IPS-18a (cell line): ENCODE results near the gene USP36.

Source experiments
- H3K27ac ChIP-seq: one replicate; pipeline ENCODE4 v1.5.1; 2013; ENCODE audit warnings: low read length
- H3K27me3 ChIP-seq: one replicate; pipeline ENCODE4 v1.6.1; 2013; ENCODE audit warnings: mild to moderate bottlenecking, low read length; ENCODE audit not compliant: control insufficient read depth, insufficient read depth
- H3K36me3 ChIP-seq: one replicate; pipeline ENCODE4 v1.6.1; 2013; ENCODE audit warnings: low read depth, low read length; ENCODE audit not compliant: control insufficient read depth
- H3K4me1 ChIP-seq: one replicate; pipeline ENCODE4 v1.6.1; 2013; ENCODE audit warnings: low read depth, low read length; ENCODE audit not compliant: control insufficient read depth
- H3K4me3 ChIP-seq: one replicate; pipeline ENCODE4 v1.5.1; 2013; ENCODE audit warnings: low read length
- H3K9ac ChIP-seq: one replicate; pipeline ENCODE4 v1.6.1; 2013; ENCODE audit warnings: mild to moderate bottlenecking, low read length, moderate library complexity
- H3K9me3 ChIP-seq: one replicate; pipeline ENCODE4 v1.6.1; 2013; ENCODE audit warnings: low read depth, low read length; ENCODE audit not compliant: control insufficient read depth

The USP36 gene

GRCh38 chr17:78849026-78849425 lies 8.4 kb upstream of the USP36 start:
- no peaks in the 10 kb centered on the region for H3K4me1 ChIP-seq
- H3K9ac ChIP-seq = no peak overlapping the region
- no peaks in the 10 kb centered on the region for H3K9me3 ChIP-seq
- no peak overlapping the region for H3K27ac ChIP-seq
- H3K36me3 ChIP-seq = no peaks in the 10 kb centered on the region
- H3K27me3 ChIP-seq = no peaks in the 10 kb centered on the region
- H3K4me3 ChIP-seq = no peak overlapping the region

GRCh38 chr17:78847052-78847451 lies 6.4 kb upstream of the USP36 start:
- H3K9ac ChIP-seq = no peak overlapping the region
- no peak overlapping the region for H3K4me3 ChIP-seq
- H3K27me3 ChIP-seq = no peaks in the 10 kb centered on the region
- H3K27ac ChIP-seq = no peak overlapping the region
- H3K36me3 ChIP-seq = no peaks in the 10 kb centered on the region
- no peaks in the 10 kb centered on the region for H3K4me1 ChIP-seq
- H3K9me3 ChIP-seq = no peaks in the 10 kb centered on the region

- no peaks in the 10 kb centered on the region for H3K36me3 ChIP-seq
- no peaks in the 10 kb centered on the region for H3K27me3 ChIP-seq
- H3K9me3 ChIP-seq = no peaks in the 10 kb centered on the region
- H3K27ac ChIP-seq = no peak overlapping the region
- H3K4me1 ChIP-seq = peaks cover 6% of the 10 kb centered on the region
- H3K9ac ChIP-seq = no peak overlapping the region
- H3K4me3 ChIP-seq = no peak overlapping the region
These were observed 3.8 kb upstream of the USP36 start for GRCh38 chr17:78844301-78845005.

GRCh38 chr17:78842881-78843565 lies 2.4 kb upstream of the USP36 start:
- H3K4me3 ChIP-seq = no peak overlapping the region
- H3K27me3 ChIP-seq = no peaks in the 10 kb centered on the region
- peaks cover 13% of the 10 kb centered on the region for H3K4me1 ChIP-seq
- no peak overlapping the region for H3K9ac ChIP-seq
- H3K27ac ChIP-seq = no peak overlapping the region
- no peaks in the 10 kb centered on the region for H3K9me3 ChIP-seq
- H3K36me3 ChIP-seq = no peaks in the 10 kb centered on the region

- Histone ChIP-seq H3K9ac (peak overlapping the region; percentile 90), H3K4me3 (peak overlapping the region; percentile 88), H3K27ac (peak overlapping the region; percentile 18), H3K36me3 (peaks cover 24% of the 10 kb centered on the region), H3K27me3 (no peaks in the 10 kb centered on the region), H3K4me1 (peaks cover 13% of the 10 kb centered on the region), H3K9me3 (no peaks in the 10 kb centered on the region)
These were observed 159 bp downstream of the USP36 start for GRCh38 chr17:78840530-78840779.

GRCh38 chr17:78839762-78840529 lies 668 bp downstream of the USP36 start:
- peaks cover 13% of the 10 kb centered on the region for H3K4me1 ChIP-seq
- no peaks in the 10 kb centered on the region for H3K27me3 ChIP-seq
- peak overlapping the region; percentile 88 for H3K4me3 ChIP-seq
- peak overlapping the region; percentile 90 for H3K9ac ChIP-seq
- H3K9me3 ChIP-seq = no peaks in the 10 kb centered on the region
- H3K27ac ChIP-seq = peak overlapping the region; percentile 49
- peaks cover 29% of the 10 kb centered on the region for H3K36me3 ChIP-seq

GRCh38 chr17:78839235-78839761 lies 1.3 kb downstream of the USP36 start:
- Histone ChIP-seq H3K36me3 (peaks cover 34% of the 10 kb centered on the region), H3K27me3 (no peaks in the 10 kb centered on the region), H3K4me1 (peaks cover 13% of the 10 kb centered on the region), H3K27ac (peak overlapping the region; percentile 49), H3K9me3 (no peaks in the 10 kb centered on the region), H3K4me3 (peak overlapping the region; percentile 88), H3K9ac (peak overlapping the region; percentile 90)

- peak overlapping the region; percentile 88 for H3K4me3 ChIP-seq
These were observed 2.0 kb downstream of the USP36 start for GRCh38 chr17:78838574-78839005.

GRCh38 chr17:78836420-78837021 lies 4.1 kb downstream of the USP36 start:
- H3K4me1 ChIP-seq = peaks cover 10% of the 10 kb centered on the region
- peaks cover 60% of the 10 kb centered on the region for H3K36me3 ChIP-seq
- H3K27ac ChIP-seq = no peak overlapping the region
- no peaks in the 10 kb centered on the region for H3K27me3 ChIP-seq
- no peak overlapping the region for H3K4me3 ChIP-seq
- no peak overlapping the region for H3K9ac ChIP-seq
- H3K9me3 ChIP-seq = no peaks in the 10 kb centered on the region

More at GRCh38 chr17:78838574-78839005, 2.0 kb downstream of the USP36 start:
- Histone ChIP-seq H3K9ac (peak overlapping the region; percentile 90), H3K27me3 (no peaks in the 10 kb centered on the region), H3K9me3 (no peaks in the 10 kb centered on the region), H3K4me1 (peaks cover 13% of the 10 kb centered on the region), H3K36me3 (peaks cover 41% of the 10 kb centered on the region), H3K27ac (no peak overlapping the region)

GRCh38 chr17:78834571-78834970 lies 6.0 kb downstream of the USP36 start:
- H3K9me3 ChIP-seq = no peaks in the 10 kb centered on the region
- H3K27ac ChIP-seq = no peak overlapping the region
- H3K36me3 ChIP-seq = peaks cover 70% of the 10 kb centered on the region
- no peak overlapping the region for H3K4me3 ChIP-seq
- no peaks in the 10 kb centered on the region for H3K27me3 ChIP-seq
- H3K9ac ChIP-seq = no peak overlapping the region
- peaks cover 8% of the 10 kb centered on the region for H3K4me1 ChIP-seq

GRCh38 chr17:78832541-78832810 lies 8.1 kb downstream of the USP36 start:
- no peak overlapping the region for H3K27ac ChIP-seq
- peaks cover 83% of the 10 kb centered on the region for H3K36me3 ChIP-seq
- no peaks in the 10 kb centered on the region for H3K4me1 ChIP-seq
- no peak overlapping the region for H3K4me3 ChIP-seq
- H3K27me3 ChIP-seq = no peaks in the 10 kb centered on the region
- no peak overlapping the region for H3K9ac ChIP-seq
- H3K9me3 ChIP-seq = no peaks in the 10 kb centered on the region
